NT2/D1 (cell line): ENCODE measurements around the gene DOCK2.

Source experiments
- SUZ12 ChIP-seq: IDR thresholded peaks from 2 replicates; pipeline ENCODE4 v1.6.1; 2011; ENCODE audit not compliant: insufficient read length, insufficient read depth; ENCODE audit errors: extremely low read depth
- YY1 ChIP-seq: IDR thresholded peaks from 2 replicates; pipeline ENCODE4 v1.6.1; 2011; ENCODE audit not compliant: insufficient read length, insufficient read depth
- ZNF274 ChIP-seq: IDR thresholded peaks from 2 replicates; pipeline ENCODE4 v1.6.1; 2011; ENCODE audit warnings: mild to moderate bottlenecking, low read depth, low read length

DNA sequence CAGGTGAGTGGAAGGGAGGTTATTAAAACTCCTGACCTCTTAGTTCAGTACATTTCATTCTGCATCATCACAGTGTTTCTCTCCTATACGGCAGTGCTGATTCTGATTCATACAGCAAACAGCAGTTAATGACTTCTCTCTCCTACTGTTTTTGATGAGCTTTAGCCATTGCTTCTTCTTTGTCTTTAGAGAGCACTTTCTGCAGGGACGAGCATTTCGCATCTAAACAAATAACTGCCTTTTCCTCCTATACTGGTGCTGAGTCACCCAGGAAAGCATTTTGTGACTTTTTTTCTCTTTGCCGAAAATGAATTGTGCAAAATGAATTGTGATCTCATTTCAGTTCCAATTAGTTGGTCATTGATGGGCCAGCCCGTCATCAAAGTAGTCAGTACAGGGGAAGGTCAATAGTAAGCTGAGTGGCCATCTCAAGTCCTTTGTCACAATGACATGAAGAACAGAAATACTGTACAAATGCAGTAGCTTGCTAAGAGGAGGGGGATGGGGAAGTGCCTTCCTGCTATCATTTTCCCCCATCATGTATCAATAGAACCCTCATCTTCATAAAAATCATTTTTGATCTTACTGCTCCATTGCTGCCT, 244.7 kb downstream of the DOCK2 start:
- no peak for TF ChIP-seq ZNF274
- no peak for TF ChIP-seq YY1
- no peak for TF ChIP-seq SUZ12
